Dedifferentiated amniotic fluid mesenchymal stem cell (primary cell): ENCODE data around the gene TIE1.

Experiments
- DNase-seq: peaks from one replicate; pipeline ENCODE4 v3.0.0-alpha.2; 2016; ENCODE audit errors: extremely low spot score

TIE1 gene

GRCh38 chr1:43312663-43313515, 12.1 kb downstream of the TIE1 start:
- no peak for DNase-seq

- no peak for DNase-seq
Measured at GRCh38 chr1:43313771-43314170, 13.0 kb downstream of the TIE1 start.

GRCh38 chr1:43314233-43314632, 13.5 kb downstream of the TIE1 start:
- DNase-seq: no peak

- no peak for DNase-seq
Measured at GRCh38 chr1:43315481-43315880, 14.7 kb downstream of the TIE1 start.

GRCh38 chr1:43315963-43316737, 15.4 kb downstream of the TIE1 start:
- no peak for DNase-seq

- no peak for DNase-seq
Measured at GRCh38 chr1:43316738-43317520, 16.1 kb downstream of the TIE1 start.

- DNase-seq: no peak
Measured at GRCh38 chr1:43317817-43318471, 17.2 kb downstream of the TIE1 start.

- DNase-seq: no peak
Measured at GRCh38 chr1:43318831-43319230, 18.0 kb downstream of the TIE1 start.

GRCh38 chr1:43319288-43319687, 18.5 kb downstream of the TIE1 start:
- DNase-seq: no peak

GRCh38 chr1:43319766-43320165, 19.0 kb downstream of the TIE1 start:
- no peak for DNase-seq

- no peak for DNase-seq
Measured at GRCh38 chr1:43321331-43321891, 20.6 kb downstream of the TIE1 start.

GRCh38 chr1:43322506-43322905, 21.7 kb downstream of the TIE1 start:
- DNase-seq: no peak

- no peak for DNase-seq
Measured at GRCh38 chr1:43324810-43325209, 24.0 kb downstream of the TIE1 start.

GRCh38 chr1:43325381-43325780, 24.6 kb downstream of the TIE1 start:
- no peak for DNase-seq

- DNase-seq: no peak
Measured at GRCh38 chr1:43327549-43328292, 26.9 kb downstream of the TIE1 start.

GRCh38 chr1:43329995-43330751, 29.4 kb downstream of the TIE1 start:
- DNase-seq: peak; percentile 23

- no peak for DNase-seq
Measured at GRCh38 chr1:43331688-43332087, 30.9 kb downstream of the TIE1 start.

GRCh38 chr1:43334453-43335205, 33.8 kb downstream of the TIE1 start:
- DNase-seq: no peak

GRCh38 chr1:43337588-43337987, 36.8 kb downstream of the TIE1 start, which contains the start of gene MPL:
Gene MPL (plus strand): TSS chr1:43337818. CDS start chr1:43337849, 31 bp downstream.
- DNase-seq: no peak
